GM18907 (cell line): ENCODE results near the gene MIGA2.
A peak's percentile ranks its signal among the peaks of the same experiment; 100 is the strongest.
"Not testable (repeated sequence)": the region's sequence is repeated elsewhere in the genome, so short reads cannot be mapped to it uniquely, and the experiment has no call there.

Experiments
- ATAC-seq: cut with Tn5 transposase; IDR thresholded peaks from one replicate; pipeline ENCODE4 v1.9.1; 2021; ENCODE audit warnings: mild to moderate bottlenecking, moderate library complexity; ENCODE audit not compliant: unreplicated experiment

Gene MIGA2

GRCh38 chr9:129036241-129036922 is at the start of gene MIGA2:
Gene MIGA2 (plus strand): TSS chr9:129036626. CDS start chr9:129040595, 3,969 bp downstream.
- peak; percentile 94 for ATAC-seq

GRCh38 chr9:128986671-128987070 is 49.8 kb upstream of the MIGA2 start:
- no peak for ATAC-seq

GRCh38 chr9:128987805-128988204 is 48.6 kb upstream of the MIGA2 start:
- ATAC-seq = no peak

GRCh38 chr9:128992995-128993394 is 43.4 kb upstream of the MIGA2 start:
- ATAC-seq = no peak

GRCh38 chr9:128995791-128996190 is 40.6 kb upstream of the MIGA2 start:
- ATAC-seq = no peak

- no peak for ATAC-seq
Observed at GRCh38 chr9:128998462-128998861, 38.0 kb upstream of the MIGA2 start.

GRCh38 chr9:128999581-129000206 is 36.7 kb upstream of the MIGA2 start:
- no peak for ATAC-seq

- ATAC-seq = no peak
Observed at GRCh38 chr9:129001504-129002325, 34.7 kb upstream of the MIGA2 start.

- ATAC-seq = no peak
Observed at GRCh38 chr9:129002992-129003391, 33.4 kb upstream of the MIGA2 start.

GRCh38 chr9:129004173-129004572 is 32.3 kb upstream of the MIGA2 start:
- not testable (repeated sequence) for ATAC-seq

GRCh38 chr9:129005336-129005997 is 31.0 kb upstream of the MIGA2 start:
- no peak for ATAC-seq

- no peak for ATAC-seq
Observed at GRCh38 chr9:129006328-129007034, 29.9 kb upstream of the MIGA2 start.

GRCh38 chr9:129007035-129007765 is 29.2 kb upstream of the MIGA2 start:
- ATAC-seq = no peak

GRCh38 chr9:129007766-129008468 is 28.5 kb upstream of the MIGA2 start:
- no peak for ATAC-seq

- no peak for ATAC-seq
Observed at GRCh38 chr9:129008469-129008965, 27.9 kb upstream of the MIGA2 start.

GRCh38 chr9:129008986-129009583 is 27.3 kb upstream of the MIGA2 start:
- no peak for ATAC-seq

- ATAC-seq = no peak
Observed at GRCh38 chr9:129009584-129010141, 26.8 kb upstream of the MIGA2 start.

- ATAC-seq = no peak
Observed at GRCh38 chr9:129010267-129010975, 26.0 kb upstream of the MIGA2 start.
